GM21825 (cell line): Measurements from ENCODE around the gene CTPS1.

Experiments used
- ATAC-seq: cut with Tn5 transposase; IDR thresholded peaks from one replicate; pipeline ENCODE4 v1.9.1; 2021; ENCODE audit warnings: mild to moderate bottlenecking, moderate library complexity; ENCODE audit not compliant: unreplicated experiment

CTPS1 gene

DNA sequence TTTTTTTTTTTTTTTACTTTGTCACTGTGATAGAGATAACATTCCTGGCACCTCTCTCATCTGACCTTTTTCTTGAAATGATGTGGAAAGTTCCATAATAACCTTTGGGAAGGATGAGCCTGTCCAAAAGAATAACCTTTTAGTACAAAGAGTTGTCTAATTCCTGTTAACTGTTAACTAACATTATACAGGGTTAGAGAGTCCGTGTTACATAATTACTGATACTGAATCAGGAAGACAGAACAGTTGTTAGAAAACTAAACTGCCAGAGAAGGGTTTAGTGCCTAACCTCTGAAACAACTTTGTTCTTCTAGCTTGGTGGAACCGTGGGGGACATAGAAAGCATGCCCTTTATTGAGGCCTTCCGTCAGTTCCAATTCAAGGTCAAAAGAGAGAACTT is 8.8 kb downstream of the CTPS1 start:
- ATAC-seq = no peak

DNA sequence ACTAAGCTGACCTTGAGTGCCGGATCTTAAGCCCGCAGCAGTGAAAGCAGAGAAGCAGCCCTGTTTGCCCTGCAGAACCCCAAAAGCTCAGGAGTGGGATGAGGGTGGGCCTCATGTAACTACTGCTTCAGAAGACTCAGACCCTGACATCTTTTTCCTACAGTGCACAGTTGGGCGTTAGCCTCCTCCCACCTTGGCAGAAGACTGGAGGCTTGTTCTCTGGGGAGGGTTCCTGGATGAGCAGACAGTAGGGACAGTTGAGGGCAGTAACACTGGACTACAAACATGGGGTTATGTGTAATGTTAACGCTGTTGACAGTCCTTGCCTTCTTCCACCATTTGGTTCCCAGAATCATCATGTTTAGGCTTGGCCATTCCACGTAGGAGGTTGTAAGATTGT is 9.6 kb downstream of the CTPS1 start:
- no peak for ATAC-seq

DNA sequence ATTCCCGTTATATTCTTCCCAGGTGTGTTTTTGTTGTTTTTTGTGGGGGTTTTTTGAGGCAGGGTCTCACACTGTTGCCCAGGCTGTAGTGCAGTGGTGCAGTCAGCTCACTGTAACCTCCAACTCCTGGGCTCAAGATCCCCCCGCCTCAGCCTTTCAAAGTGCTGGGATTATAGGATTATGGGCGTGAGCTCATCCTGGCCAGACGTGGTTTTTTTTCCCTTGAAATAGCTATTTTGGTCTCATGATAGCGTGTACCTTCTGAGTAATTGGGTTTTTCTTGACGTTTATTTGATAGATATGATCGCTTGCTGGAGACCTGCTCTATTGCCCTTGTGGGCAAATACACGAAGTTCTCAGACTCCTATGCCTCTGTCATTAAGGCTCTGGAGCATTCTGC is 17.6 kb downstream of the CTPS1 start:
- no peak for ATAC-seq

DNA sequence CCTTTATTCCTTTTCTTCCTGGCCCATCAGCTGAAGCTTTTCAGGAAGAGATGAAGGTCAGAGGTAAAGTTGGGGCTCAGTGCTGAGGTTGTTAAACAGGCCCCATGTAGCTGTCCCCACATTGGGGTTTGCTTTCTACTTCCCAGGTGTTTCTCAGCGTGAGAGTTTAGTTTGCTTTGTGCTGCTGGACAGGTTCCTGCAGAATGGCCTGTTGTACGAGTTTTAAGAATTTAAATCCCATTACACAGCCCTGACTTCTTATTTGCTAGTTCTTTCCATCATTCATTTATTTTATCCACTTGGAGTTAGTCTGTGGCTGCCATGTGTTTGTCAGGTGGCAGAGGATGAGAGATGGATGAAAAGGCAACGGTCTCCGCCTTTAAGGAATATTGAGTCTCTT is 19.2 kb downstream of the CTPS1 start:
- ATAC-seq = no peak

DNA sequence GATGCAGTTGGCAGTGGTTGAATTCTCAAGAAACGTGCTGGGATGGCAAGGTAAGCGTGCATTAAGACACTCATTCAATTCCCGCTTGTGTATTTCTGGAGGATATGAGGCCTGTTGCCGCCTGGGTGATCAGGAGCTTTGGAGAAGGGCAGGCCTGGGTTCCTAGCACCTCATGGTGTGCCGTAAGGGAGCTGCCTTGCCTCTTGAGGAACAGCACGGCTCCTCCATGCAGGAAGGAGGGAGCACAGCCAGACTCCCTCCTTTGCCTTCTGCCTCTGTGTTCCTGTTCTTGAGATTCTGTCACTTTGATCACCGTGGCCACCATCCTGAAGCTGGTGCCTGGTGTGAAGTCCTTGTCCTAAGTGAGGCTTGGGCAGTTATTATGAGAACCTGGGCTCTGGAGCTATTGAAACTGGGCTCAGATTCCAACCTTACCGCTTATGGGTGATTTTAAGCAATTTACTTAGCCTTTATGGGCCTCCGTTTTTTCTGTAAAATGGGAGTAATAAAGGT is 23.7 kb downstream of the CTPS1 start:
- ATAC-seq = no peak

DNA sequence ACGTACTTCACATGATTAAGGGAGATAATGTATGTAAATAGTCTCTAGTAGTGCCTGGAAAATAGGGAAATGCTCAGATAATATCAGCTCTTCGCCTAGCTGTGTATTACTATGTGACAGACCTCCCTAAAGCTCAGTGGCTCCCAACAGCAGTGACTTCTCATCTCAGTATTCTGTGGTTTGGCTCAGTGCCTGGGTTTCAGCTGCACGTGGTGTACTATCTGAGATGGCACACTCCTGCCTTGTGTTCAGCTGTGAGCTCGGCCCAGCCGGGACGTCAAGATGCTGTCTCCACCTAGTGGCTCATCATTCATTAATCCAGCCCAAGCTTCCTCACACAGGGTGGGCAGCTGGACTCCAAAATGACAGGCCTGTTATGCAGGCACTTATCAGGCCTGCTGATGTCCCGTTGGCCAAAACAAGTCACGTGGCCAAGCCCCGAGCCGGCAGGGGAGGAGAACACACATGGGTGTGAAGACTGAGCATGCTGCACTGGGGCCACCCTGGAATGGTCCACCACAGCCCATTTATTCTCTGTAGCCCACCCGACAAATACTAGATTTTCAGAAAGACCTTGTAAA is 24.2 kb downstream of the CTPS1 start:
- peak; percentile 93 for ATAC-seq

DNA sequence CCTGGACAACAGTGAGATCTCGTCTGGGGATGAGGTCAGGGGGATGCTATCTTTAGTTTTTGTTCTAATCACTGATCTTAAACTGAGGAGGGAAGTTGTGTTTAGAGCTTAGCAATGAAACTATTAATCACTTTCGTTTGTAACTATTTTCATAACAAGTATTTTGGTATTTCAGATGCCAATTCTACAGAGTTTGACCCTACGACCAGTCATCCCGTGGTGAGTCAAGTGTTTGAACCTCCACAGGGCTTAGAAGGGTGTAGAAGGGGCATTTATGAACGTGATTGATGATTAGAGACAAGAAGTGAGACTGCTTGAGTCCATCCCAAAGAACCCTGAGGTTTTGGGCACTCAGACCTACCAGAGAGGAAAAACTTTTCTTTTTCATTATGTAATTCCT is 26.4 kb downstream of the CTPS1 start:
- no peak for ATAC-seq

DNA sequence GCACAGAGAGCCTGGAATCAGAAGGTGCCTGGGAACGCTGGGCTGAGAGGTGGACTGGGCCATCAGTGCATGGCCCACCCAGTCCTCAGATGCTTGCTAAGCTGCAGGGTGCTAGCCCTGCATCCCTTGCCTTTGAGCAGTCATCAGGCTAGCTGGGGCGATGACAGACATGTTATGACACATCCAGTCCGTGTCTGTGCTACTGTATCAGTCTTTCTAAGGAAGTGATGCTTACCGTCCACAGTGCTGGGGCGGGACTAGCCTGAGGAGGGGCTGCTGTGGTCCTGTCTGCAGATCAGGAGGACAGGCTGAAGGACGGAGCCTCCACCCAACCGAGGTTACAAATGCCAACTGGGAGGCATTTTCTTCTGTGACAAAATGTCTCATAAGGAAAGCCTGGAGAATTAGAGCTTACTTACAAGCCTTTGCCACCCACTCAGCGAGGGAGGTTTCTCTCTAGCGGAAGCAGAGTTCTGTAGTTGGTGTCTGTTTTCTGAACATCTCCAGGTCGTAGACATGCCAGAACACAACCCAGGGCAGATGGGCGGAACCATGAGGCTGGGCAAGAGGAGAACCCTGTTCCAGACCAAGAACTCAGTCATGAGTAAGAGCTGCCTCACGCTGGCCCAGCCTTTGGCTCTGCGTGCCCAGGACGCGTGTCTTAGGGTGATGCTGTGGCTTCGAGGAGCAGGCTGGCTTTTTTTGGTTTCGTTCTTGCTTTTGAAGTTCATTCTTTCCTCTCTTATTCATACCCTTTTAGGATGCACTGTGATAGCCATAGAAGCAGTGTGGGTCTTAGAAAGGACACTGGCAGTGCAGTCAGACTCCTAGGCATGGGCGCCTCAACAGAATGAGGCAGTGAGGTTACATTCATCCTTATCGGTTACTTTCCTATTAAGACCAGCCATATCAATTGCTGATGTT is 27.7 kb downstream of the CTPS1 start:
- no peak for ATAC-seq

DNA sequence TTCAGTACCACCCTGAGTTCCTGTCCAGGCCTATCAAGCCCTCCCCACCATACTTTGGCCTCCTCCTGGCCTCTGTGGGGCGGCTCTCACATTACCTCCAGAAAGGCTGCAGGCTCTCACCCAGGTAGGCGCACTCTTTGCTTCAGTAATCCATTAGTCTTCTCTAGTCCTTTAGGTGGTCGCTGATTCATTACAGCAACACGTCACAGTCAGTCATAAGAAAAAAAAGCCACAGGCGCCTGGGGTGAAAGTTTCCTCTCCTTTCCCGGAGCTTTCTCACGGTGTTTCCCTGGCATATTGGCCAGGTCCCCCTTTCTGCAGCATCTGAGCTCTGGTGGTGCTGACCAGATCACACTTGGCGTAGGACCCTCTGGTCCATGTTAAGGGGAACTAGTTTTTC is 30.0 kb downstream of the CTPS1 start:
- no peak for ATAC-seq

DNA sequence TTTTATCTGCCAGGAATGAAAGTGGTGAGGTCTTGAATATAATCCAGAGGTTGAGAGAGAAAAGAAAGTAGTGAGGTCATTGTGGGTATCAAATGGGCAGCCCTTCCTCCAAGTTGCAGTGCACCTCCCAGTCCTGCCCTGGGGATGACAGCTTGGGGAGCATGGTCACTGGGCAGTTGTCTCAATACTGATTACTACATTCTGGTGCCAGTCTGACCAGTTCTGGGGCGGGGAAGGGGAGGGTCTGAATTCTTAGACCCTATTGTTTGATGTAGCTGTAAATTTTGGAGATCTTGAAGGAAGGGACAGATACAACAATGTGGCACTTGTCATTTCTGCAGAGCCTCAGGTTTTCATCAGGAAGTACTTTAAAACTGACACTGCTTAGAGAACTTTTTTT is 30.8 kb downstream of the CTPS1 start:
- ATAC-seq = no peak

DNA sequence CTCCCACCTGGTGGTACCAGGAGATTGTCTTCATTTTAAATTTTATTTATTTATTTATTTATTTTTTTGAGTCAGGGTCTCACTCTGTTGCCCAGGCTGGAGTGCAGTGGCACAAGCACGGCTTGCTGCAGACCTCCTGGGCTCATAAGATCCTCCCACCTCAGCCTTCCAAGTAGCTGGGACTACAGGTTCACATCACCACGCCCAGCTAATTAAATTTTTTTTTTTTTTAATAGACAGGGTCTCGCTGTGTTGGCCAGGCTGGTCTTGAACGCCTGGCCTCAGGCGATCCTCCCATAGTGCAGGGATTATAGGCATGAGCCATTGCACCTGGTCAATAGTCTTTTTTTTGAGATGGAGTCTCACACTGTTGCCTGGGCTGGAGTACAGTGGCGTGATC is 33.5 kb downstream of the CTPS1 start:
- ATAC-seq = no peak

DNA sequence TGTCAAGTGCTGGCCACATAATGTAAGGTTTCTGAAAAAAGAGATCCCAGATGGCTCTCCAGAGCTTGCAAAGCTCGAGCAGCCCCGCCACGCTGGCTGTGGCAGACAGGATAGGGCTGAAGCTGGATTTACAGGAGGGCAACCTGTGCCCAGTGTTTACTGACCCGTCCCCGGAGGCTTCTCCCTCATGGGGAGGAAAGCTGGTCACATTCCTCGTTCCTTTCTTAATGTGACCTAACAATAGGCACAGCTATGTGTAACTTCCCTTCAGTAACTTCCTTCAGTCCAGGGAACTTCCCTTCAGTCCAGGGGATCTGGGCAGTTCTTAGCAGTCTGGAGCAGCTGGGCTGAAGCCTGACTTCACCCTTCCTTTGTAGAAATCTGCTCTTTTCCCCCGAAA is 34.3 kb downstream of the CTPS1 start:
- no peak for ATAC-seq

DNA sequence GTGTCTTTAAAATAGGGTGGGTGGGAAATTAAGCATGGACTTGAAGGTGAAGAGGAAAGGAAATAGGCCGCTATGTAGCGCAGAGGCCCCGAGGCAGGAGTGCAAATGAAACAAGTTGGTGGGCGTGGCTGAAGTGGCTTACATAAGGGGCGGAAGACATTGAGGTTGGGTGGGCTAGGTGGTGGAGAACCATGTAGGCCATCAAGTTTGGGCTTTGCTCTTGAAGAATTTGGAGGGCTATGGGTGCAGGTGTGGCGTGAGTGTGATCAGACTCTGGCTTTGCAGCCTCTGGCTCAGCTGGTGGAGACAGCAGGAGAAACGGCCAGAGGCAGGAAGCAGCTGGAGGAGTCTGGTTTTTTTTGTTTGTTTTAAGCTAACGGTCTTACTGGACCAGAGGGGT is 35.4 kb downstream of the CTPS1 start:
- no peak for ATAC-seq

DNA sequence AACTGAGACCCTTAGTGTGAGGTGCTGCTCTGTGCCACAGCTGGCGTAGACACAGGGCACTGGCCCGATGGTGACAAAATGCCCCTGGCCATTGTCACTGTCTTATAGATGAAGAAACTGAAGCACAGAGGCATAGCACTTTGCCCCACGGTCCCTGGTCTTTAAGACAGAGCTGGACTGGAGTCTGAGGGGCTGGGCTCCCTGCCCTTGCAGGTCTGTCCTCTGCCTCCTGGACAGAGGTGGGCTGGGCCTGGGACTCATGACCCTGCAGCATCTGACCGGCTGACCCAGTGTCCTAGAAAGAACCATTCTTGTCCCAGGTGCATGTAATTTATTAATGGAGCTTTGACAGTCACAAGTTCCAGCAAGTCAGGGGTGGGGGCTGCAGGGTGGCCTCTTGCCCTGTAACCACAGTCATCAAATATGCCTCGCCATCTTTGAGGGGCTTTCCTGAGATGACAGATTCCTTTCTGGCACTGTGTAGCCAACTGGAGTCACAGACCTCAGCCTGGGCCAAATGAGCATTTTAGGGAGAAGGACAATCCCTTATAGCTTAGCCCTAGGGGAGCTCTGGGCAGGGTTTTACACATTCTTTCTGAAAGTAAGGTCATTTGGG is 35.9 kb downstream of the CTPS1 start:
- no peak for ATAC-seq

DNA sequence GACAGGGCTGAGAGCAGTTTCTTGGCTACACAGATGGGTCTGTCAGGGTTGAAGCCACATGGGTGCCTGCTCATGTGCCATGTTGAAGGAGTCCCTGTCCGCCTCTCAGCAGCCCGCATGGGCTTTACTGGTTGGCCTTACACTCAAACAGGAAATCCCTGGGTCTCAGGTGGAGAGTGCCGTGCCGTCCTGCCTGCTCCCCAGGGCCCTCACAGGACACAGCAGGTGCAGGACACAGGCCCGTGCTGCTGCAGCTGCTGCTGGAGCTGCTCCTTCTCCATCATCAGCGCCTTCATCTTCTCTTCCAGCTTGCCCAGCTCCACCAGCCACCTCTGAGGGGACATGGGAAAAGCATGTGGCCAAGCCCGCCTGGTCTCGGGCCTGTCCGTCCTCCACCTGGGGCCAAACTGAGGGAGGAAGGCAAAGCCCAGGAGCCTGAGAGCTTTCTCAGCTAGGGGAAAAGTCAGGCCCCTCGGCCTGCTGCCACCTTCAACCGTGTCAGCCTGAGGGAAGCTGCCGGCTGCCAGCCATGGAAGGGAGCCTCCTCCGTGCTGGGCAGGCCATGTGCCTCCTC is 36.5 kb downstream of the CTPS1 start:
- ATAC-seq = no peak

DNA sequence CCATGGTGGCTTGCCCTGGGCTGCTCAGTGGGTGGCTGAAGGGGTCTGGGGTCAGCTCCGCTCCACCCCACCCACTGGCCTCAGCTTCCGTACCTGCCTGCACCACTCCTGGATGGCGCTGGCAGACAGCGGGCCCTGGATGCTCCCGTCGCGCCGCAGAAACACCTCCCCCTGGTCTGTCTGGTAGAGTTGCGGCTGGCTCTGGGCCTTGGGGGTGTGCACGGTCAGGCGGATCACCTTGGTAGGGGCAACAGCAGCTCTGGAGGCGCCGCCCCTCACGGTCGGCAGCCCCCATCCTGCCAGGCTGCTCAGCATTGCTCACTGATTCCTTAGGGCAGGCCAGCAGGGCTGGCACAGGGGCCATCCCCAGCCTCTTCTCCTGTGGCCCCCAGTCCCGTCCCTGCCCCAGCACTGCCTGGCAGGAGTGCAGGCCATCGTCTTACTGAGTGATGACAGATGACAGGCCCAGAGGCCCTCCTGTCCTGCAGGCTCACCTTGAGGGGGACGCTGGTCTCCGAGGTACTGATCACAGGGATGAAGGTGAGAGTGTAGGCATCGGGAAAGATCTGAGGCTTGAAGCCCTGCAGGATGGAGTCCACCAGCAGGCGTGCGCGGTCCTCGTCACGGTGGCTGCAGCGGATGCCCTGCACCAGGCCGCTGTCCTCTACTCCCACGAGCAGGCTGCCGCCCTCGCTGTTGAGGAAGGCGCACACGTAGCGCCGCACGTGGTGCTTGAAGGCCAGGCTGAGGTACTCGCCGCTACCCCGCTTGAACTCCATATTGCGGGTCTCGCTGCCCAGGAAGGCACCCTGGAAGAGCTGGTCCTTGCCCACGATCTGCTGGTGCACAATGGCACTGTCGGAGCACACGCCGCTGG is 37.9 kb downstream of the CTPS1 start:
- no peak for ATAC-seq

DNA sequence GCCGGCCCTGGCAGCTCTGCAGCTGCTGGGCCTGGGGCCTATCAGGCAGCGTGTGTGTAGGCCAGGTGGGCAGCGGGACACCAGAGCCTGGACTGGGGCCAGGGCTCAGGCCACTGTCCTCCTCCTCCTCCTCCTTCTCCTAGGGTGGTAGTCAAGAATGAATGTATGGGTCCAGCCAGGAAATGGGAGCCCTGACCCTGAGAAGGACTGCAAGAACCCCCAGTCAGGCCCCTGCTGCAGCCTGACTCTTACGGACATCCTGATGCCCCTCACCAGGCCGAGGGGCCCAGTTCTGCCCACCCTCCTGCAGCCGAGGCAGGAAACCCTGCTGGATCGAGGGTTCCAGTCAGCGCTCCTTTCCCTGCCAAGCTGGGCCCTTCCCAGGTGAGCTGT is 38.5 kb downstream of the CTPS1 start:
- no peak for ATAC-seq

DNA sequence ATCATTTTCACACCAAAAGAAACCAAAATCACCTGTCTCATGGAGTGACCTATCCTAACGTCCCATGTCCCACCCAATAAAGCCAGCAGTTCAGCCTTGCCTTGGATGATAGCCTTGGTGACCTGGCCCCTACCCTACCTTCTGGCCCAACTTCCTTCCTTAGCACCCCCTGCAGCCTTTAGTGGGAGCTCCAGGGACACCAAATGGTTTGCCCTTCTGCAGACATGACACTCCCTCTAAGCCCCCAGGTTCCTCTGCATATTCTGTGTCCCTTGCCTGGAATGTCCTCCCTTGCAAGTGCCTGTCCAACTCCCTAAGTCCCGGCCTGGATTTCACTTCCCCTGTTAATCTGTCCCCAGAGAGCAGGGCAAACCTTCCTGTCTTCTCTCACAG is 39.9 kb downstream of the CTPS1 start:
- ATAC-seq = no peak

DNA sequence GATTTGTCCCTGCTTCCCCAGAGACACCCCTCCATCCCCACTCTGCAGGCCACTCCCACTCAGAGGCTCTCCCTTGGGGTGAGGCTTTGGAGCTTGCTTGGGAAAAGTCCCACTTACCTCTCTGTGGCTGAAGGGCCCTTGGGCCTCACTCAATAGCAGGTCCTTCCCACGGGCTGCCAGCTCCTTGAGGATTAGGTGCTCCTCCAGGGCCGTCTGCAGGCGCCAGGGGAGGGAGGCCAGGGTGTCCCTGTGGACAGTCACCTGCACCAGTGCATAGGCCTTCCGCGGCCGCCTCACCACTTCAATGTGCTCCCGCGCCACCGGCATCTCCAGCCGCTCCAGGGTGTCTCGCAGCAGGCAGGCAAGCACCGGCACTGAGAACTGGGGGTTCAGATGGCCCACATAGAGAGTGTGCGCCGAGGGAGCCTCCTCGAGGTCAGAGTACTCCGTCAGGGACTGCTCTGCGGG is 40.6 kb downstream of the CTPS1 start:
- no peak for ATAC-seq

DNA sequence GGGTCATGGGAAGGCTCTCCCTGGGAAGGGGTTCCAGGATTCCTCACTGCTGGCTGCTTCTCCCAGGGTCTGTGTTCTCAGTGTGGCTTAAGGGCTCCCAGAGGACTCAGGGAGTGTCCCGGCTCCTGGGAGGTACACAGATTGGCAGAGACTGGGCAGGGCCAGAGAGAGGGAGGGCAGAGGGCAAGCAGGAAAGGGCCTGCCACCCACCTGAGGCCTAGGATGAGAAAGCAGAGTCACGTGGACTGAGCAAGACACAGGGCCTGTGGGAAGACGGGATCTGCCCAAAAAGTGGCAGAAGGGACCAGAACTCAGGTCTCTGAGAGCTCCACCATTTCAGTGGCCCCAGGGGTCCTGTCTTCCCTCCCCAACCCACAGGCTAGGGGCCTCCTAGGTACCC is 41.2 kb downstream of the CTPS1 start:
- no peak for ATAC-seq
